ENCODE results near the gene GPR107. TPM values are rescaled to one million over a fixed set of nuclear protein-coding genes. Genes with fewer than 3 reads are reported as not detected.

Gene GPR107
- total RNA-seq, 1 experiment from 2014 or later: 33.2 TPM

GRCh38 chr9:130110166-130110565 lies 56.5 kb downstream of the GPR107 start:
- Mint-ChIP-seq H3K36me3 (peaks cover 20% of the 10 kb centered on the region), H3K27me3 (ENCODE audit: low read depth) (no peaks in the 10 kb centered on the region), H3K27ac (peak overlapping the region; percentile 88), H3K4me1 (peaks cover 7% of the 10 kb centered on the region), H3K4me3 (no peak overlapping the region), H3K9me3 (no peaks in the 10 kb centered on the region)
- DNase-seq (ENCODE audit: low spot score) (no peak), ATAC-seq (peak; percentile 62)
- ChIA-PET CTCF (interaction anchor here (0.7 to 1.7 kb wide), 5 partner anchors 15 to 126 kb away, joined by 3 to 6 read pairs (median 3); no protein-coding TSS in a partner anchor), POLR2A (no interaction called here)
- TF ChIP-seq HMGXB4 (CRISPR knock-in tag; IDR thresholded peaks at IDR 0.05) (no peak), NR3C1 (CRISPR knock-in tag; conservative IDR thresholded peaks at IDR 0.05; ENCODE audit: low read depth) (no peak), CDX4 (CRISPR knock-in tag; IDR thresholded peaks at IDR 0.05; ENCODE audit: borderline replicate concordance) (no peak), ZNF232 (CRISPR knock-in tag; IDR thresholded peaks at IDR 0.05) (0 out of 2 replicates have a peak, but pooled peaks have one; percentile 22), ZNF416 (CRISPR knock-in tag; IDR thresholded peaks at IDR 0.05) (no peak)

- POLR2A ChIA-PET: no interaction called here
These were observed 56.9 kb downstream of the GPR107 start for GRCh38 chr9:130110596-130111021.

More at GRCh38 chr9:130110596-130111021, 56.9 kb downstream of the GPR107 start:
- Mint-ChIP-seq H3K4me3 (no peak overlapping the region), H3K4me1 (peaks cover 7% of the 10 kb centered on the region), H3K36me3 (peaks cover 21% of the 10 kb centered on the region), H3K27ac (no peak overlapping the region; the same call in 1 of the 2 replicates), H3K9me3 (no peaks in the 10 kb centered on the region), H3K27me3 (ENCODE audit: low read depth) (no peaks in the 10 kb centered on the region)
- ATAC-seq (peak; percentile 20; the same call in 1 of the 2 replicates), DNase-seq (ENCODE audit: low spot score) (no peak)
- CTCF ChIA-PET: interaction anchor here (1.1 to 1.7 kb wide), 3 partner anchors 15 to 125 kb away, joined by 3 to 6 read pairs (median 4); no protein-coding TSS in a partner anchor
- TF ChIP-seq ZNF263 (CRISPR knock-in tag; IDR thresholded peaks at IDR 0.05; ENCODE audit: low read depth) (no peak), ZBTB43 (CRISPR knock-in tag; IDR thresholded peaks at IDR 0.05) (no peak), NFE2L1 (CRISPR knock-in tag; IDR thresholded peaks at IDR 0.05) (no peak), FOXJ3 (CRISPR knock-in tag; IDR thresholded peaks at IDR 0.05; ENCODE audit: borderline replicate concordance) (no peak), ZNF317 (CRISPR knock-in tag; IDR thresholded peaks at IDR 0.05; ENCODE audit: borderline replicate concordance, low read depth) (no peak), ATF6 (CRISPR knock-in tag; IDR thresholded peaks at IDR 0.05) (no peak), ZNF532 (CRISPR knock-in tag; IDR thresholded peaks at IDR 0.05; ENCODE audit: borderline replicate concordance) (no peak), NR1H2 (CRISPR knock-in tag; IDR thresholded peaks at IDR 0.05) (no peak), ATF1 (CRISPR knock-in tag; IDR thresholded peaks at IDR 0.05) (no peak)

Data from WTC11 (cell line).